GM19035 (cell line): Measurements from ENCODE around the gene ZNF862.

Experiments used
- ATAC-seq: cut with Tn5 transposase; IDR thresholded peaks from one replicate; pipeline ENCODE4 v1.9.1; 2021; ENCODE audit not compliant: unreplicated experiment

The ZNF862 gene

GRCh38 chr7:149844445-149844844, 6.3 kb downstream of the ZNF862 start:
- ATAC-seq = no peak

GRCh38 chr7:149845257-149845980, 7.2 kb downstream of the ZNF862 start:
- ATAC-seq = no peak

GRCh38 chr7:149846021-149846420, 7.8 kb downstream of the ZNF862 start:
- ATAC-seq = no peak

GRCh38 chr7:149846436-149847046, 8.4 kb downstream of the ZNF862 start:
- no peak for ATAC-seq

- ATAC-seq = no peak
These were observed 11.0 kb downstream of the ZNF862 start for GRCh38 chr7:149849174-149849573.

GRCh38 chr7:149850007-149850594, 11.9 kb downstream of the ZNF862 start:
- no peak for ATAC-seq

GRCh38 chr7:149850716-149851115, 12.5 kb downstream of the ZNF862 start:
- ATAC-seq = no peak

- no peak for ATAC-seq
These were observed 13.3 kb downstream of the ZNF862 start for GRCh38 chr7:149851449-149851848.

GRCh38 chr7:149853157-149853556, 15.0 kb downstream of the ZNF862 start:
- no peak for ATAC-seq

- ATAC-seq = no peak
These were observed 16.6 kb downstream of the ZNF862 start for GRCh38 chr7:149854611-149855360.

- ATAC-seq = no peak
These were observed 17.5 kb downstream of the ZNF862 start for GRCh38 chr7:149855361-149856305.

- ATAC-seq = no peak
These were observed 18.4 kb downstream of the ZNF862 start for GRCh38 chr7:149856583-149856982.

- ATAC-seq = no peak
These were observed 21.2 kb downstream of the ZNF862 start for GRCh38 chr7:149859369-149859768.

GRCh38 chr7:149859876-149860275, 21.7 kb downstream of the ZNF862 start:
- no peak for ATAC-seq

GRCh38 chr7:149860821-149861727, 22.9 kb downstream of the ZNF862 start:
- no peak for ATAC-seq

- no peak for ATAC-seq
These were observed 23.5 kb downstream of the ZNF862 start for GRCh38 chr7:149861728-149862045.

- ATAC-seq = no peak
These were observed 24.0 kb downstream of the ZNF862 start for GRCh38 chr7:149862156-149862555.

- ATAC-seq = no peak
These were observed 25.3 kb downstream of the ZNF862 start for GRCh38 chr7:149863500-149863899.

- ATAC-seq = no peak
These were observed 25.8 kb downstream of the ZNF862 start for GRCh38 chr7:149864023-149864422.

- no peak for ATAC-seq
These were observed 26.6 kb downstream of the ZNF862 start for GRCh38 chr7:149864751-149865150.
